HG02852 (cell line): ENCODE results near the gene GPNMB.
A peak's percentile ranks its signal among the peaks of the same experiment; 100 is the strongest.

ENCODE experiments used
- ATAC-seq: cut with Tn5 transposase; IDR thresholded peaks from one replicate; pipeline ENCODE4 v1.9.1; 2021; ENCODE audit warnings: mild to moderate bottlenecking, moderate library complexity; ENCODE audit not compliant: unreplicated experiment

The GPNMB gene

DNA sequence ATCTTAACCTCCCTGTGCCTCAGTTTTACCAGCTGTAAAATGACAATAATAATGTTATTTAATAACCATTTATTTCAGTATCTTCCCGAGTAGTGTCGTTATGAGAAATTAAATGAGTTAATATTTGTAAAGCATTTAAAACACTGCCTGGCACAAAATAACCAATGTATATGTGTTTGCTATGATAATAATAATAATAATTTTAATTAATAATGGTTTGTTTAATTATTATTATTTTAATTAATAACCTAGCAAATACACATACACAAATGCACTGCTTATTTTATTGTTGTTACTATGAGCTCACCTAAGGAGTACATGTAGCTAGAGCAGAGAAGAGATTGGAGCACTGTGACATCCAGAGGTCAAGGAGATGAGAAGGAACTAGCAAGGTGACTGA is 18.2 kb upstream of the GPNMB start:
- no peak for ATAC-seq

DNA sequence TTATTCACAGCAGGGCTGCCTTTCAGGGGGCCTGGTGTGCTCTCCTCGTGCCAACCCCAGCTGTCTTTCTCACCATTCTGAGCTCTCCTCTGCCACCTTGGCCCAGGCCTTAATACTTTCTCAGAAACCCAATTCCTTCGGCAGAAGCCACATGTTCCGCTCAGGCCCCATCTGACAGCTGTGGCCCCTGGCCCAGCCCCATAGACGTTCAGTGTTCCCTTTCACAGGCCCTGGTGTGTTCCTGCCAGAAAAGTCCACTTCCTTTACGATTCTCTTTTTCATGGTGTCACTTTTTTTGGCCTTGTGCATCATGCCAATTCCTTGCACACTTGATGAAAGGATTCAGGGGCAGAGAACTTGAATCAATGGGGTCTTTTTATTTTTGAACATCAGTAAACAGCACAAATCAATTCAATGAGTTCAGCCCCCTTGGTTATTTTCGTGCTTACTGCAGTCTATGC is 15.9 kb upstream of the GPNMB start:
- no peak for ATAC-seq

DNA sequence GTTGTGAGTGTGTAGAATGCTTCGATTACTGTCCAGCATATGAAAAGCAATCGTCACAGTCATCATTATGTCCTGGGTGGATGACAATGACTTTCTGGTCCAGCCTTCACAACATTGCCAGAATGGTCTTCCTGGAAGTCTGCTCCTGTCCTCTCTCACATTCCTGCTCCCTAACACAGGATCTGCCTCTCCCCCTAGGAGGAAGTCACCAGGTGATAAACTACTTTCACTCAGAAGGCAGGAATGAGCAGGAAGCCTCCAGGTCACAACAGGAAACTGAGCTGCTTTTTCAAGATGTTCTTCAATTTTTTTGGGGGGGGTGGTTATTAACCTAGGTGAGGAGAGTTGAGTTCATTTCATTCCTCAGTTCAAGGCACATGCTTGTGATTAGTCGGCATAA is 13.6 kb upstream of the GPNMB start:
- ATAC-seq, result no peak

DNA sequence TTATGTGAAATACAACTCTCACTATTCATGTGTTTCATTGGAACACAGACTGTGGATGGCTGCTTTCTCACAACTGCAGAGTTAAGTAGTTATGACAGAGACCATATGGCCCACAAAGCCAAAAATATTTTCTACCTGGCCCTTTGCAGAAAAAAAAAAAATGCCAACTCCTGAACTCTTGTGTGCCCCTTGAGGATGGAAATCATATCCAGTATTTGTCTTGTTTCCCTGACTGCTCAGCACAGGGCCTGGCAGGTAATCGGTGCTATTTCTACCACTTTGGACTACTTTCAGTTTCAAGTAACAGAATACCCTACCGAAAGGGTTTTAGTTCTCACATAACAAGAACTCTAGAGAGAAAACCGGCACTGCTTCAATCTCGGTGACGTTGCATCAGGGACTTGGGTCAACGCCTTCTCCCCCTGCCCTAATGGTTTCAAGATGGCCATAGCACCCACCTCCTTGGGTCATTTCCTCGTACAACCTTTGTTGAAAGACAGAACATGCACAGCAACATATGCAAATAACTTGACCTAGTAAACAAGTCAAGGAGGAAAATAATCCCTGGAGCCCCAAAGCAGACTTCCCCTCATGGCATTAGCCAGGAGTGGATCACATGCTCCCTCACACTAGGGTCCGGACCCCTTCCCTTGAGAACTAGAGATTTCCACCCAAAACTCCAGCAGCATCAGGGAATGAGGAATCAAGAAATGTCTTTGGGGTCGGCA is 11.8 kb upstream of the GPNMB start:
- ATAC-seq, result peak; percentile 94

DNA sequence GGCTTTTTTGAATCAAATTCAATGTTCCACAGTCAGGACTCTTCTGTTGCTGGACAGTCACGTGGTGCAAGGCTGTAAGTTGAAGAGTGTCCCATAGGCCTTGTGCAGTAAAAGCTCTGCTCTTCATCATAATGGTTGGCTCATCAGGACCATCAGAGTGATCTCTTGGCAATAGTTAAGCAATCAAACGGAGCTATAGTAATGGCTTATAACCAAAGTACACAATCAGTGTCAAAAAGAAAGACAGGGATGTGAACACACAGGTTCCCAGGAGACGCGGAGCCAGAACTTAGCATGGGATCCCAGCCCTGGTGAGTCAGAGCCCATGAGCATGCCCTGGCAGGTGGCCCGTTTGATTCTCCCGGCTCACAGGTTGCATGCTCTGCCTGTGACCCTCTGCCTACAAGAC is 10.8 kb upstream of the GPNMB start:
- ATAC-seq, result no peak

DNA sequence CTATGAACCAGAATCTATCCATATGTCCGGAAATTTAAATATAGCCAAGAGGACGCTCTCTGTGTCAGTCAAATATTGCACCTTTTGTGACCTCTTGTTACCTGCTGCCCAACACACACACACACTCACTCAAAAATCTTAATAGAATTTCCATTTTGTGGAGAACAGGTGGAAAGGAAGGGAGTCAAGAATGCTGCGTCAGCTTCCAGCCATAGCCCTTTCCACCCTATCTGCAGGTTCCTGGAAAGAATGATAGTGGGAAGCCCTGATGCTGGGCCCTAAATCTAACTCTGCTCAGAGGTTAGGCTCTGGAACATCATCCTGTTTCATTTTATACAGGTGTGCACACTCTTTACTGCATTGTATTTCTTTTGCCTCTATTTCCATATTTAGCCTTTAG is 9.6 kb upstream of the GPNMB start:
- ATAC-seq, result no peak

DNA sequence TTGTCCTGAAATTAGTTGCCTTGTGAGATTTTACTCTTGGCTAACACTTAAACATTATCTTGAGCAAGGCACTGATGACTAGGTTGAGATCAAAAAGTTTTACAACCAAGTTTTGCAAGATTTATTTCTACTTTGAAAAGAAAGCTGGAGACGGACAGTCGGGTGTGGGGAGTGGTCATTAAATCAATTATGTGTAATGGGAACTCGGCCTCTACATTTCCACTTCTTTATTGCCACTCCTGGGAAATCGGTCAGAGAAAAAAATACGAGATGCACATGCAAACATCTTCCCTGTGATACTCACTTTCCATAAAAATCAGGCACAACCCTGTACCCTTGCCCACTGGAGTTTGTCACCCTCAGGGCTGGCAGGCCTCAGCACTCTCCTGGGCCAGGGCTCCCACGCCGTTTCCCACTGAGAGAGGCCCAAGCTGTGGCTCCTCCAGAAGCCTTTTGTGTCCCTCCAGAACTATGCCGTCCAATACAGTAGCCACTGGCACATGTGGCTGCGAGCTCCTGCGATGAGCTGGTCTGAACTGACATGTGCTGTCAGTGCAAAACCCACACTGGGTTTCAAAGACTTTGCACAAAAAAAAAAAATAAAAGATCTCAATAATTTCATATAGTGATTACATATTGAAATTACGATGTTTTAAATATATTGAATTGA is 7.5 kb upstream of the GPNMB start:
- no peak for ATAC-seq

DNA sequence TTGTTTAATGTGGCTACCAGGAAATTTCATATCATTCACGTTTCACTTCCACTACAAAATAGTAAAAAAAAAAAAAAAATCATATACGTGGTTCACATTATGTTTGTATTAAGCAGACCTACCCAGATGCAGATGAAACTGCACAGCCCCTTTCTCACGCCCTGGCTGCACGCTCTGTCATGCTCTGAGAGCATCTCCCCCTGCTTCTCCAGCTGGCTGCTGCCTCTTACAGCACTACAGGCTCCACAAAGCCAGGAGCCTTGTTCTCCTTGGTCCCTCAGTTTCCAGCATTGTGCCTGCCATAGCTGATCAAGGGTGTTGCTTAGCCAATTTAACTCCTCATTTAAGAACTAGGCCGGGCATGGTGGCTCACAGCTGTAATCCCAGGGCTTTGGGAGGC is 6.9 kb upstream of the GPNMB start:
- no peak for ATAC-seq

DNA sequence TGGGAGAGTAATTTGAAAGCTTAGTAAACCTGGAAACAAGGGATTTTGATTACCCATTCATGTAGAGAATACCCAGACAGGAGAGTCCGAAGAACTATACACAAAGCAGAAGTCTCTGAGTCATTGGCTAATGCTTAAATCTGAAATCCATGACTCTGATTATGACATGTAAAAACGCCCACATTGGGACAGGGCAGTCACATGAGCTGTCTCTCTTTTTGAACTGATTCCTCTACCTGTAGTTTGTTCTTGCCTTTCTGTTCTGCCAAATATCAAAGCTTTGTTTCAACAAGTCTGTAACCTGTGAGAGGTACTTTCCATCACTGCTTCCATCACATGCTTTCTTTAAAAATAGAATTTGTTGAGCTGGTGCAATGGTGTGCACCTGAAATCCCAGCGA is 4.3 kb upstream of the GPNMB start:
- no peak for ATAC-seq

DNA sequence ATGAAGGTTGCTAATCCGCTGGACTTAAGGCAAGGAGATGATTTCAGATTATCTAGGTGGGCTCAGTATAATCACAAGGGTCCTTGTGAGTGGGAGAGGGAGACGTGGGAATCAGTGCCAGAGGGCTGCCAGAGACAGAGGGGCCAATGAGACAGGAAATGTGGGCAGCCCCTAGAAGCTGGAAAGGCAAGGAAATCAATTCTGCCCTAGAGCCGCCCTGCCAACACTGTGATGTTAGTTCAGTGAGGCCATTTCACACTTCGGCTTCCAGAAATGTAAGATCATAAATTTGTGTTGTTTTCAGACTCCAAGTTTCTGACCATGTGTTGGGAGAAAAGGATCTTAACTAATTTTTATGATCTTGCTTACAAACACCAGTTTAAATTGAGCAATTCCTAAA is 3.6 kb upstream of the GPNMB start:
- no peak for ATAC-seq

DNA sequence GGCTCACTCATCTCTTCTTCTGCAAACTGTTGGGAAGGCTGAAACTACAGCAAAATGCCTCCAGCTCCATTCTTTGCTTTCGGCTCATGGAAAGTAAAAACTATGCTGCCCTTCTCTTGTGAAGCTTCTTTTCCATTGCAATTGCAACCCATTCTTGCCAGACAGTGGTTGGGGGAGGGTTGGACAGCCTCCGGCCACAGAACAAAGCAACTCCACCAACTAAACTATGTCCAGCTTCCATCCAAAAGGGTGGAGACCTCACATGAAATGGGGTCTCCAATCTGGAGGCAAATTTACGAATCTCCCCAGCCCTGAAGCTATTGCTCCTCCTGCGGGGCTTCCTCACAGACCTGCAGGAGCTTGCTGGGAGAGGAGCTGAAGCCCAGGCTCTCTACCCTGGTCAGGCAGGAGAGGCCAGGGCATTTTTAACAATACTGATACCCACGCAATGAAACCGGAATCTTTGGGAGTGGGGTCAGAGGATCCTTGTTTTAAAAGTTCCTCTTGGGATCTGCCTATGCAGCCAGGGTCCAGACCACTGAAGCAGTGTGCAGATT is 549 bp downstream of the GPNMB start:
- ATAC-seq, result no peak

DNA sequence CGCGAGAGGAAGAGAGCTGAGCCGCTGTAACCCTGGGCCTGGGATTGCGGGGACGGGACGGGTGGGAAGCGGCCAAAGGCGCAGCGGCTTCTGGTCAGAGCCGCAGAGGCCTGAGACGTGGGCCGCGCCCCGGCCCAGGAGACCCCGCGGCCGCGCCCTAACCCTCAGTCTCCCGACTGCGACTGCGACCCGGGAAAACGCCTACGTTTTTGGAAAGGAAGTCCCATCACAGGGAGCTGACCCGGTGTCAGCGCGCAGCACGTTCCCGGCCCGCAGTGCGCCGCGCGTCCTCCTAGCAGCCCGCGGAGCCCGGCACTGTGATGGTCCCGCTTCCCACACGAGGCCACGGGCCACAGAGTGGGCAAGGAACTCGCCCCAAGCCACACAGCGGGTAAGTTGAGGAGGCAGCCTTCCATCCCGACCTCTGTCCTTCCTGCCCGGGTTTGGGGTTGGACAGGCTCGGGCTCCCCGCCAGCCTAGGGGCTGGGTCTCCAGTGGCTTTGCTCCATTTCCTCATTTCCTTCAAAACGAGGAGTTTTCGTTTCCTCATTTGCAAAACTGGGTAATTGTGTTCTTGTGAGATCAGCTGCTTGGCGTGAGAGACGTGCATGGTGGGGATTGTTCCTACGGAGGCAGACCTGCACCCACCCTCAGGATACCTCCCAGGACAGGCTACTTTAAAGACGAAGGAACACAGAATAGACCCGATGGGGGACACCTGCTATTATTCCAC is 1.2 kb downstream of the GPNMB start:
- no peak for ATAC-seq

DNA sequence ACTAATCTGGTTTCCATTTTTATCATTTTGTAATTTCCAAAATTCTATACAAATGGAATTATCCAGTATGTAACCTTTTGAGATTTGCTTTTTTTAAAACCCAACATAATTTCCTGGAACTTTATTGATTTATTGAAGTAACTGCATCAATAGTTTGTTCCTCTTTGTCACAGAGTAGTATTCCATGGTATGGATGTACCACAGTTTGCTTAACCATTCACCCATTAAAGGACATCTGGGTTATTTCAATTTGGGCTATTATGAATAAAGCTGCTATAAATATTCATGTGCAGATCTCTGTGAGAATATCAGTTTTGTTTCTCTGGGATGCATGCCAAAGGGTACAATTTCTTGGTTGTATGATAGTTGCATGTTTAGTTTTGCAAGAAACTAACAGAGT is 2.9 kb downstream of the GPNMB start:
- ATAC-seq, result no peak

DNA sequence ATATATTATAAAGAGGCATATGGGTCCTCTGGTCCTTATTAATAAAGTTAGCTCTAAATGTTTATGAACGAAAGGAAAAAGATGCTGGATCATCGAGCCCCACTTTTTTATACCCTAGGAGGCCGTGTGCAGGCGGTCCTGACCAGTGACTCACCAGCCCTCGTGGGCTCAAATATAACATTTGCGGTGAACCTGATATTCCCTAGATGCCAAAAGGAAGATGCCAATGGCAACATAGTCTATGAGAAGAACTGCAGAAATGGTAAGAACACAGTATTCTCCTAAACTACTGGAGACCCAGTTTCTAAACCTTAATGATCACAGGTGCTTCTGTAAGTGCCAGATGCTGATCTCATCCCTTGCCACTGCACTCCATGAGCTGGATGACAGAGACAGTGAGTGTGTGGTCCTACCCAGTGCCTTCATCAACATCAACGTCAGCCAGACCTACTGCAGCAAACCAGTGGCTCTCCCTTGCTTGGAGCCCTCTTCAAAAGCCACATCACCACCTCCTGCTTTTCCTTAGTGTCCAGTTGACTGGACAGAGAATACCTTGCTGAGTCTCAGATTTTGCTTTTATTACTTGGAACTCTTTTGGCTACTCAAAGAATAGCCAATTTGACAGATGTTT is 7.6 kb downstream of the GPNMB start:
- ATAC-seq, result no peak

DNA sequence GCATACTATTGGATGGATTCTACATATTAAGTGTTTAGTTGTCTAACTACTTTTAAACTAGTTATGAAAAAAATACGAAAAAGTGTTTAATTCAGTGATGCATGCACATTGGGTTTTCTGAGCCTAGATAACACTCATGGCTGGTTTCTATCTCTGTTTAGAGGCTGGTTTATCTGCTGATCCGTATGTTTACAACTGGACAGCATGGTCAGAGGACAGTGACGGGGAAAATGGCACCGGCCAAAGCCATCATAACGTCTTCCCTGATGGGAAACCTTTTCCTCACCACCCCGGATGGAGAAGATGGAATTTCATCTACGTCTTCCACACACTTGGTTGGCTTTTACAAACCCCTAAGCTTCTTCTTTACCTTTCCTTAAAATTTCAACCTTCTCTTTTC is 10.2 kb downstream of the GPNMB start:
- no peak for ATAC-seq

DNA sequence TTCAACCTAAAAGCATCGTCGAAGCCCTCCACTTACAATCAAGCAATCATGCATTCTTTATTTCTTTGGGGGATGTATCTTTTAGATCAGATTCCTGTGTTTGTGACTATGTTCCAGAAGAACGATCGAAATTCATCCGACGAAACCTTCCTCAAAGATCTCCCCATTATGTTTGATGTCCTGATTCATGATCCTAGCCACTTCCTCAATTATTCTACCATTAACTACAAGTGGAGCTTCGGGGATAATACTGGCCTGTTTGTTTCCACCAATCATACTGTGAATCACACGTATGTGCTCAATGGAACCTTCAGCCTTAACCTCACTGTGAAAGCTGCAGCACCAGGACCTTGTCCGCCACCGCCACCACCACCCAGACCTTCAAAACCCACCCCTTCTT is 13.8 kb downstream of the GPNMB start:
- no peak for ATAC-seq

DNA sequence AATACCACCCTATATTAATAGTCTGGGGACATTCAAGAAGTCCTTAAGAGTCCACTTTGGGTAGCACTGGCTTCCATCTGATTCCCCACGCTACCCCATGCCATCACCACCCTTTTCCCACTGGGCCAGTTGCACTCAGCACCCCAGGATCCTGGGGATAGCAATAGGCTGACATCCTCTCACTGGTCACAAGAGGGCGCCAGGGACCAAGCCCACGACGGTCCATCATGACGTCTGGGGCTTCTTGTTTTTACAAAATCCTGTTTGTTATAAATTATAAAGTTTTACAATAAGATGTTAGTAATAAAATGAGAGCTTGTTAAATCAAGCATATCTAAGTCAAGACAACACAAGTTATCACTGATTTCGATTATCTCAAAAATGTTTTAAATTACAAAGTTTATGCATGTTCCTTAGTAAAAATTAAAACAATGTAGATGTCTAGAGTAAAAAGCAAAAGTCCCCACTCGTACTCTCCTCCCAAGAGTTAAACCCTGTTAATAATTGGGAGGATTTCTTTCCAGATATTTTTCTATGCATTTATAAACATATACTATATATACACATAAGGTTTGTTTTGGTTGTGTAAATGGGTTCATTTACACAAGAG is 15.4 kb downstream of the GPNMB start:
- ATAC-seq, result peak; percentile 75

DNA sequence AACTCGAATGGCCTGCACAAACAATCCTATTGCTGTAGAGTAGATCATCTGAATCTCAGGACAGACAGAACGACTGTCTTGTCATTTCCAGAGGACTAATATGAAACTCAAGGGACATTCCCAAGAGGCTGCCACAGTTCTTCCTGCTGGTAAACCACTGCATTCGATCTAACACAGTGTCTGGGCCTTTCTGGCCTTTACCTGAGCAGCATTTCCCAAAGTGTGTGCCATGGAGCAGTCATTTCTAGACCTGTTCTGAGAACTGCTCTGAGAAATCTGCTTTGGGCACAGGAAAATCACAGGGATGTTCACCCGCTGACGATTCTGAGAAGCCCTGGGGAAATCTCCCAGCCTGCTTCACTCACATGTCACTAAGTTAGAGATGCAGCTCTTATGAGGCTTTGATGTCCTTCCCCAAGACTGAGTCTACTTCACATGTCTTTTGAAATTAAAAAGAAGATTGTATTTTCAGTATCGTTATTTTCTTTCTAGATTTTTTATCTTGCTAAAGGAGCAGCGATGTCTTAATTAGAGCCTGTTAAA is 18.4 kb downstream of the GPNMB start:
- peak; percentile 68 for ATAC-seq

DNA sequence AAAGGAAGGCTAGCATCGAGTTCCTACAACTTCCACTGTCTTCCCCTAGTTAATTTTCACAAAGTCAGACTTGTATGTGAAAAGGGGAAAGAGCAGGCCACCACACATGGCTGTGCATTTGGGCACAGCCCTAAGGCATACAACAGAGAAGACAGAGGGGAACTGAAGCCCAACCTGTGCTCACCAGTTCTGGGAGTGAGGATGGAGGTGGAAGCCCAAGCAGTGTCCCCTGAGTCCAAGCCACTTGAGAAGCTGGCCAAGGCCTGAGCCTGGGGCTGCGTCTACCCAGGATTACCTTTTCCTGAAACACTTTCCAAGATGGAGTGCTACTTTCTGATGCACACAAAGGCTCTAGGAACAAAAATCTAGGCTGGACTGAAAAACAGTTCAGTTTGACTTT is 20.3 kb downstream of the GPNMB start:
- no peak for ATAC-seq

DNA sequence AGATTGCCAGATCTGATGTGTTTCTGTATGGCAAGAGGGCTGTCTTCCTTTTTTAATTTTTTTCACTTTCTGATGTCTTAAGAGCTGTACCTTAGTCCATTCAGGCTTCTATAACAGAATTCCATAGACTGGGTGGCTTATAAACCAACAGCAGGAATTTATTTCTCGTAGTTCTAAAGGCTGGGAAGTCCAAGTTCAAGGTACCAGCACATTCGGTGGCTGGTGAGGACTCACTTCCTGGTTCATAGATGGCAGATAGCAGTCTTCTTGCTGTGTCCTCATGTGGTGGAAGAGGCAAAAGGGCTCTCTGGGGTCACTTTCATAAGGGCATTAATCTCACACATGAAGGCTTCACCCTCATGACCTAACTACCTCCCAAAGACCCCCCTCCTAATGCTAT is 20.8 kb downstream of the GPNMB start:
- no peak for ATAC-seq

DNA sequence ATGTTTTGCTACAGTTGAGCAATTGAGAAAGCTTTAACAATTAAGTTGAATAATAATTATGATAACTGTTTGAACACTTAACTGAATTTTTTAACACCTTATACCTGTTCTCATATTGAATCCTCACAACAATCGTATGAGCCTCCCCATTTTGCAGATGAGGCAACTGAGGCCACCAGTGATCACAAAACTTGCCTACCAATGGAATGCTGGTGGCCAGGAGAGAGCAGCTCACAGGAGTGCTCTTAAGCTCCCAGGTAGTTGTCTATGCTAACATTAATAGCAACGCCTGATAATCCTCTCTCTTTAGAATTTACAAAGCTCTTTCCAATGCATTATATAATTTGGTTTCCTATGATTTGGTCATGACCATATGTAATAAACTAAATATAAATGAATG is 21.6 kb downstream of the GPNMB start:
- no peak for ATAC-seq
